OCI-M2 (cell line): Measurements from ENCODE around the gene LARP7.
"Not testable (repeated sequence)": the region's sequence is repeated elsewhere in the genome, so short reads cannot be mapped to it uniquely, and the experiment has no call there.

Experiments
- DNase-seq: peaks from one replicate; lab custom pipeline; 2025; ENCODE audit not compliant: unreplicated experiment; lab: John Stamatoyannopoulos, UW

Gene LARP7

DNA sequence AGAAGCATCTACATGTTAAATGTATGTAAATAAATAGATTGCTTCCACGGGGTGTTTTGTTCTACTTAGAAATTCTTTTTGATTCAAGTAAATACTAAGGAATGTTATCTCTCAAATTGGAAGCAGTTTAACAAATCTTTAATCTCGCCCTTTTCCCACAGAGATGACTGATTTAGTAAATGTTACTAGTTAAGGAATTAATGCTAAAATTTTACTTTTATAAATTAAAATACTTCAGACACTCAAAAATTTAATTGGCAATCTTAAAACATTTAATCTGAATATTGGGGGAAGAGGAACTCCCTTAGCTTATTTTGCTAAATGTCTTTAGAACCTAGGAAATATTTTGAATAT, 12.1 kb downstream of the LARP7 start:
- DNase-seq, result no peak

DNA sequence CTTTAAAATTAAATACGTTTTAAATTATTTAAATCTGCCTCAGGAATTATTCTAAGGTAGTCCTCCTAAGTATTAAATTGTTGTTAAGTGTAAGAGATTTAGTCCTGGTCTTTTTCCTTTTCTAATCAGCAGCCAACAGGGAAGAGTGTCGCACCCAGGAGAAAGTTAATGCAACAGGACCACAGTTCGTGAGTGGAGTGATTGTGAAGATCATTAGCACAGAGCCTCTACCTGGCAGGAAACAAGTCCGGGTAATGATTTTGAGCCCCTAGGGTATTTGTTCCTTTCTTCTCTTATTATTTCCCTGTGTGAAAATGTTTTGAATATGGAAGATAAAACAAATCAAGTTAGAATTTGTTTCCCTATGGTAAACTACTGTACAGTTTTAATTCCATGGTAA, 13.4 kb downstream of the LARP7 start:
- DNase-seq, result no peak

DNA sequence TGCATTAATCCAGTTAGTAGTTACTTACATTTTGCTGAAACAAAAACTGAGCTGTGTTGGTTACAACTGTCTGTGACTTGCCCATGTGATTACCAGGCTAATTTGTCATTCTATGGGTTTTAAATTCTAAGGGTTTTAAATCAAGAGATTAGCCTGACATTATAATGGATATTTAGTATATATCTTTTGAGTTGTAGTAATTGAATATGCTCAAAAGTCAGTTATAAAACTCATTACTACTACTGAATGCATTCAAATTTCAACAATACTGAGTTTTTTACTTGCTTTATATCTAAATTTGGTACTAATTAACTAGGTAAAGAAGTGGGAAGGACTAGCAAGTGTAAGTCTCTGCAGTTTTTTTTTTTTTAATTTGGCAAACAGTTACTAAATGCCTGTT, 14.7 kb downstream of the LARP7 start:
- no peak for DNase-seq

DNA sequence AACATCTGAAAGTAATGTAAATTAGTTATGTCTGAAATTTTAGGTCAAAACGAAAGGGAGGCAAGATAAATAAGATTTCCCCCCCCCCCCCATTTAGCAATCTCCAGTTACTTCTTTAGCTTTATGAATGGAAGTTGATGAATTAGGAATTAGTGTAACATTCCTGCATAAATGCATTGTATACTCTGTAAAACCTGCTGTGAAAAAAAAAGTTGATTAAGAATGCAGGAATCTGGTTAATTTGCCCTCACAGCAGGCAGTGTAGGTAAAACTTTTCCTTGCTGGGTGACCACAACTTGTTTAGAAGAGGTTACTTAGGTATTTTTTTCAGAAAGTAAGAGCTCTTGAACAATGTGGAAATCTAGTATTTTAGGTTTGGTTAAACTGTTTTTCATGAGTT, 15.3 kb downstream of the LARP7 start:
- DNase-seq, result no peak

DNA sequence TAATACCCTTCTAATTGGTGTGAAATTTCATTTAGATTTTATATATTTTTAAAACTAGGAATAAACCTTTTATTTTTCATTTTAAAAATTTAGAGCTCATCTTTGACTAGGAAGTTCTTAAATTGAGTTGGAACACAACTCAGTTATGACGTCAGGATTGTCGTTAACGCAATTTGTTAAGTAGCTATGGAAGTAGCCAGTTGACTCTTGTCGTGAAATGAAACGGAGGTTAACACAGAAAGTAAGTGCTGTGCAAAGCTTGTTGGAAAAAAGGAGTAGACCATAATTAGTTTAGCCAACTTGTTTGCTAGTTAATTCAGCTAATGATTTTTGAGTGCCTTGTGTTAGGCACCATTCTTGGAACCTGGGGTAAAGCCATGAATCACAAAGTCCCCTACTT, 18.3 kb downstream of the LARP7 start:
- no peak for DNase-seq

DNA sequence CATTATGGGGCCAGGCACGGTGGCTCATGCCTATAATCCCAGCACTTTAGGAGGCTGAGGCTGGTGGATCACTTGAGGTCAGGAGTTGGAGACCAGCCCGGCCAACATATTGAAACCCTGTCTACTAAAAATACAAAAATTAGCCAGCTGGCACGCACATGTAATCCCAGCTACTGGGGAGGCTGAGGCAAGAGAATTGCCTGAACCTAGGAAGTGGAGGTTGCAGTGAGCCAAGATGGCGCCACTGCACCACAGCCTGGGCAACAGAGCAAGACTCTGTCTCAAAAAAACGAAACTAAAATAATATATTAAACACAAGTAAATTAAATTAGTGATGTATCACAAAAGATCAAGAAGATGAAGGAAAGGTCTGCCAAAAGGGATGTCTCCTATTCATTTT, 19.2 kb downstream of the LARP7 start:
- not testable (repeated sequence) for DNase-seq

DNA sequence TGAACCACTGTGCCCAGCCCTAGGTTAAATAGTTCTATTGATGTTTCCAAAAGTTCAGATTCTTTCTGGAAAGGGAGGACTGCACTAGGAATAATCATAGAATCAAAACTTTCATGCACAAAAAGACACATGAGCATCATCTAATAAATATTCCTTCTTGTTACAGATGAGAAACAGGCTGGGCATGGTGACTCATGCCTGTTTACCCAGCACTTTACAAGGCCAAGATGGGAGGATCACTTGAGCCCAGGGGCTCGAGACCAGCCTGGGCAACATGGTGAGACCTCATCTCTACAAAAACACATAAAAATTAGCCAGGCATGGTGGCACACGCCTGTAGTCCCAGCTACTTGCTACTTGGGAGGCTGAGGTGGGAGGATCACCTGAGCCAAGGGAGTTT, 27.7 kb downstream of the LARP7 start:
- DNase-seq, result no peak

DNA sequence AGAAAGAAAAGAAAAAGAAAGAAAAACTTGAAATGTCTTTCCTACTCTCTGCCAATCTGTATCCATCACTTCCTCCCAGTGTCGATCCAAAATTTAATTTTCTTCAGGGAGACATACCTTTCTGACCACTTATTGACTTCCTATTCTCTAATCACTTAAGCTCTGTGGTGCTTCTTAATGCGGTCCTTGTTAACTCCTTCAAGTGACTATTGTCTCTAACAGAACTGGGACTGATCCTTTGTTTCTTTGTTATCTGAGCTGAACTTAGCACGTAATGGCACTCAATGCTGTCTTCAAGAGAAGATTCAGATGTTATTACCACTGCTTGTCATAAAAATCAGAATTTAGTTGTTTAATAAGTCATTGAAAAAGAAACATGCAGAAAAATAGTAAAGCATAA, 31.2 kb downstream of the LARP7 start:
- no peak for DNase-seq

DNA sequence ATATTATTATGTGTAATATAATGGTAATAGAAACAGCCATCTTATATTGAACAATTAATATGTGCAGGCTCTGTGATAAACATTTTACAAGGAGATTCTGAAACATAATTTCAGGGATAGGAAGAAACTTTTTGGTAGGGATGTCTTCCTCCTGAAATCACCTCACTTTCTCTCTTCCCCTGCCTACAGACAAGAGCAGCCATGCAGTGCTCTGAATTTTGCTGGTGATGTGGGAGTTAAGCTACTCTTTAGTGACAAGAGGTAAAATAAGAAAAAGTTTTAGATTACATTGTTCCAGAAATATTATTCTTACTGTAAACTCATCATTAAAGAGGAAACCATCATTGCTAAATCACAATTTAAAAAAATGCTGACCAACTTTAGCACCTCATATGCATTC, 36.1 kb downstream of the LARP7 start:
- no peak for DNase-seq

DNA sequence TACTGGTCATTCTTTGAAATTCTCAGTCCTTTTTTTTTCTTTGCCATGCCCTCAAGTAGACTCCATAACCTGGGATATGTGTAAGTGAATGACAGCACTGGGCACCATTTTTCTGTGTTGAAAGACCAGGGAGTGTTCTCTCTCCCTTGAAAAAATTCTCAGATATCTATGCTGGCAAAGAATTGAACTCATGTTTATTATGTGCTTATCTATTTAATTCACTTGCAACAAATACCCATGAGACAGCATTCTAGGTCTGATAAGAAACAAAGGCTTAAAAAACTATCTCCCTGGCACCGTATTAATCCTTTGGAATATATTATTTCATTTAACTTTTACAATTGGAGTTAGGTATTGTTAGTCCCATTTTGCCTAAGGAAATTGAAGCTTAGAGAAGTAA, 36.7 kb downstream of the LARP7 start:
- no peak for DNase-seq

DNA sequence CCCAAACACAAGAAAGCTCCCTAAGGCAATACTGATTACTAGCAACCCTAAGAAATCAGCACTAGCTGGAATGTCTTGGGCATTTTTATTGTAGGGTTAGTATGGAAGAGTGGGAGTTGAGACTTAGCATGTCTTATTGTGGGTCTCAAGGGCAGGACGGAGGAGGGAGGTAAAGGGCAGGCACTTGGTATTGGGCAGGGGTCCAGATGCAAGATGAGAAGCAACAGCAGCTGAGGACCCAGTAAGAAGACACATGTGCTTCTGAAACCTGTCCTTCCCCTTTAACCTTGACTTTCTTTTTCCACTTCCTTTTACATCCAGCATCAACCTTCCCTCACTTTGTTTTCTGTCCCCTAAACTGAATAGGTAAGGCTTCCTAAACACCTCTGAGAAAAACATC, 37.4 kb downstream of the LARP7 start:
- DNase-seq, result no peak

DNA sequence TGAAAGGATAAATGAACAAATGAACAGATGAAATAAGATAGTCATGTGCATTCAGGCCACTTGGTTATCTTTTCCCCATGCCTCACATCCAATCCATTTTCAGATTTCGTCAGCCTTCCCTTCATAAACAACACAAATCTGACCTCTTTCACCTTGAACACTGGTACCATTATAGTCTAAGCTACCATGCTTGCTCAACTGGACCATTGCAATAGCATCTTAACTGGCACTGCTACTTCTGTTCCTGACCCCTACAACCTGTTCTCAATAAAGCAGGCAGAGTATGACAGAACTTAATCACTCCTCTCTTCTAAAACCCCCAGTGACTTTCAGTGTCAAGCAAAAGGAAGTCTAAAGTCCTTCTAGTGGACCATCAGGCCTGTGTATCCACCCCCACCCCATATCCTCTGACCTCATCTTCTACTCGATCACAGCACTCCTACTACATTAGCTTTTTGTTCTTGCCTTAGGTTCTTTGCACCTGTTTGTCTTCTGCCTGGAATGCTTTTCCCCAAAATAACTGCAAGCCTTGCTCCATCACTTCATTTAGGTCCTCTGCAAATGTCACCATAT, 40.7 kb downstream of the LARP7 start:
- DNase-seq, result no peak

DNA sequence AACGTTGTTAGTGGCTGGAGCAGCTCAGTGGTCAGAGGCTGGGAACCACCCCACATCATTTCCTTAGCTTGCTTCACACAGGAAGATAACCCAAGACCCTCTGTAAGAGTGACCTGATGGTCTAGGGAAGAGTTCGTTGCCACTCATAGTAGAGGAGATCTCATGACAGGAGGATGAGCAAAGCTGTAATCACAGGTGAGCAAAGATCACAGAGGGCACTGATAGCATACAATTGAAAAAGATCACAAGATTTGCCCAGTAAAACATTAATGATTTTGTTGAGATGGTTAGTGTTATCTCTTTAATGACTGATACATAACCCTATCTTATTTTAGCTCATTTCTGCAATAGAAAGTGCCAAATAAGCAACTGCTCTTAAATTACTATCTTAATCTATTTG, 44.1 kb downstream of the LARP7 start:
- DNase-seq, result no peak

DNA sequence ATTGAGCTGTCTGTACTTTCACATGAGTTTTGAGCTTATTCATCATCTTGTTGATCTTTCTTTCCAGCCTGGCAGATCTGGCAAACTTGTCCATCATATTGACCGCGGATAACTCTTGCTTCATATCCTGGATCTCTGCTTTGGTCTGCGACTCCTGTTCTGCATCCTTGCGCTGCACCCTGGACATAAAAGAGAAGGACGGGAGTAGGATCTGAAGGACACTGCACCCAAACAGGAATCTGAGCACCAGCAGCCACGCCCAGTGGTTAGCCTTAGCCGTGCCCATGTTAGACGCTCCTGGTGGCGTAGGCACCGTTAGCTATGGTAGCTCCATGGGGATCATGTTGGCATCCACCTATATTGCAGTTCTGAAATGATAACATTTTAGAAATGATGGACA, 56.6 kb downstream of the LARP7 start:
- DNase-seq, result no peak

DNA sequence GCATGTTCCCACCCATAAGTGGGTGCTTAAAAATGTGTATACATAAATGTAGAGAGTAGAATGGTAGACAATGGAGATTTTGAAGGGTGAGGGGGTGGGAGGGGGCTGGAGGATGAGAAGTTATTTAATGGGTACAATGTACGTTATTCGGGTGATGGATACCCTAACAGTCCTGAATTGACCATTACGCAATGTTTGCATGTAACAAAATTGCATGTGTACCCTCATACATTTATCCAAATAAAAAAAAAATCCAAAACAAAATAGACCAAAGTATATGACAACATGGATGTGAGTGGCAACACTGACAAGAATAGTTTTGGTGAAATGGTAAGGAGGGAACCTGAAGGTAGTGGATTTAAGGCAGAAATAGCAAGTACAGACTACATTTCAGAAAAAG, 63.7 kb downstream of the LARP7 start:
- DNase-seq, result no peak

DNA sequence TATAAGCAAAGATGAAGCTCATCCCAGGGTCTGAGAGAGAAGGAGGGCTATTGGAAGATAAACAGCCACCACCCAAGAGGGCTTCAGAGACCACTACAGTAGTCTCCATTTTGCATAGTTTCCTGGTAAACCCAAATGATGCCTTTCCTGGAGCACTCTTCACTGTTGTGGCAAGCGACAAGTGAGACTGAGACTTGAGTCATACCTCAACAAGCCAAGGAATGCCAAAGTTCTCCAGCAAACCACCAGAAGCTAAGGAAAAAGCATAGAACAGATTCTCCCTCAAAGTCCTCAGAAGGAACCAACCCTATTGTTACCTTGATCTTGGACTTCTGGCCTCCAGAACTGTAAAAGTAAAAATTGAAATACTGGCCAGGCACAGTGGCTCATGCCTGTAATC, 65.9 kb downstream of the LARP7 start:
- no peak for DNase-seq

DNA sequence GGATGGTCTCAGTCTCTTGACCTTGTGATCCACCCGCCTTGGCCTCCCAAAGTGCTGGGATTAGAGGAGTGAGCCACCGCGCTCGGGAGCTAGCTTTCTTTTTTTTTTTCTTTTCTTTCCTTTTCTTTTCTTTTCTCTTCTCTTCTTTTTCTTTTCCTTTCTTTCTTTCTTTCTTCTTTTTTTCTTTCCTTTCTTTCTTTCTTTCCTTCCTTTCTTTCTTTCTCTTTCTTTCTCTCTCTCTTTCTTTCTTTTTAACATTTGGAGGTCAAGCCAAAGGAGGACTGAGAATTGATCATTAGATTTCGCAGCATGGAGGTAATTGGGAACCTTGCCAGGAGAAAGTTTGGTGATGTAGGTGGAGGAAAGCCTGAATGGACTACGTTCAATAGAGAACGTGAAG, 67.4 kb downstream of the LARP7 start:
- DNase-seq, result no peak

DNA sequence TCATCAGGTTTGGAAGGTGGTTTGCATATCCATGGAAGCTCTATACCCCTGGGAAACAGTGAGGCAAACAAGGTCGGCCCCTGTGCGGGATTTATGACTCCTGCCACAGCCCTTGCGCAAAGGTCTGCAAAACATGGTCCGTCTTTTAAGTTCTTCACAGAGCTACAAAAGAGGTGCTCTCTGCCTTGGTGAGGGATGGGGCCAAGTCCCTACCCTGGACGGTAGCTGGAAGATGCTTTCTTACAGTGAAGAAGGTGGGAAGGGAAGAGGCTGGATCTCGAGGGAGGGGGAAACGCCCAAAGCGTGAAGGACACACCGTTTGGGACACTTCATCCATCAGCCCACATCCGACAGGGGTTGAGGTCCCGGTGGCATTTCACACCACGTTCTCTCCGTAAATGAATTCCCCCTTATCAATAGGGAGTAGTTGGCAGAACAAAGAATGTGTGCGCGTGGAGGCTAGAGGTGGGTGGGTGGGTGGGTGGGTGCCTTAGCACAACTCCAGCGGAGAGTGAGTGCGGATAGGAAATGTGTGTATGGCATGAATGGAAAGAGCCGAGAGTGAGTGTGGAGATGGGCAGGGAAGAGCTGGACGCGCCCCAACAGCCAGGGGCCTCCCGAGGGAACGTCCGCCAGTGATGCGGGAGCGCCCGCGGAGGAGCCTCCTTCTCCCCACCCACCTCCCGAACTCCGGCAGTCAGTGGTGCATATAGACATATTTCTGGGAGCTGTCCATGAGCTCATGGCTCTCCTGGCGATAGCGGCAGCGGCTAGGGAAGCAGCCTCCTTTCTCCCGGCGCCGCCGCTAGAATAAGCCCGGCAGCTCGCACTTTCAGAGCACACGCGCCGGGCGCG, 68.3 kb downstream of the LARP7 start:
- no peak for DNase-seq

DNA sequence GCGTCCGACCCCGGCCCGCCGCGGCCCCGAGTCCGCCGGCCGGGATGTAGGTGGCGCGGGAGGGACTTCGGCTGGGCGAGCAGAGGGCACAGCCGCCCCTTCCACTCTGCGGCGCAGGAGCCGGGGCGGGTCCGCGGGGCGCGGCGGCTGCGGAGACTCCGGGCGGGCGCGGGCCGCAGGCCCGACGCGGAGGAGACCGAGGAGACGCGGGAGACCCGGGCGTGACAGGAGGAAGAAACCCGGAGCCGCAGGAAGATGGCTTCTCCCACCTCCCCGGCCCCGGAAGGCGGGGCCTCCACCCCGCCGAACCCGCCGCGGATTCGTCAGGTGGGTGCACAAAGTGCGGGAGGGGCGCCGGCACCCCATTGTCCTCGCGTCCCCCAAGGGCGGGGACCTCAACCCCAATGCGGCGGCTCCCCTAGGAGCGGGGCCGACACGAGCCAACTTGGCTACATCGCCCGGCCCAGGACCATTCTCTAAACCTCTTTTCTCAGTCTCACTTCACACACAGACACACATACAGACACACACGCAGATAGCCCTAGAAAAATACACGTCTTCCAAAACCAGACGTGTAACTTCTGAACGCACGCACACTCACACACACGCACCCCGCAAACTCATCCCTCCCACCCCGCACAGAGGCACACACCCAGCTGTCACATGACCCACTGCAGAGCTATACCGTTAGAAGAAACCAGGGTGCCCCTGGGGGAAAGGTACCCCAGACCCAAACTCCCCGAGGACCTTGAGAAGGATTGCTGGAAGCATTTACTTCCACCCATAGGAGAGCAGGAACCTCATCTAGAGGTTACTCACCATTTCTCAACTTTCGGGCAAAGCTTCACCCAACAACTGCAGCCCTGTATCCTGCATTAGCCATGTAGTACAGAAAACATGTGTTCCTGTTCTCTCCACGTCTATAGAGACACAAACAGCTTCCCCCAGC, 69.2 kb downstream of the LARP7 start:
- DNase-seq, result not testable (repeated sequence)

DNA sequence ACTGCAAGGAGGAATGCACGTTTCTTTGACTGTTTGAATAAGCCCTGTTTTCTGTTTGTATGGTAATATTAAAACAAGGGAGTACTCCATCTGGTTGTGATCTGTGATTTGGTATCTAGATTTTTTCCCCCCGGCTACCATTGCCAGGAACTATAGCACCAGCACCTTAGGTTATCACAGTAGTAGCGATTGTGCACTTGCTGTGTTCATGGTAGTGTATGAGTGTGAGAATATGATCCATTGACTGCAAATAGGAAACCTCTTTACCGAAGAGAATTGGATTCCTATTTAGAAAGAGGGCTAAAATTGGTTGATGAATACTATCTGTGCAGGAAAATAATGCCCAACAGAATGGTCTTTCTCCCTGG, 69.9 kb downstream of the LARP7 start:
- DNase-seq, result no peak
